G401.6 (cell line): Measurements from ENCODE around the gene SDCCAG8.

Source experiments
- FAIRE-seq: peaks from 2 replicates; lab custom pipeline; 2012; peaks lifted over from hg19 to GRCh38; lab: Jason Lieb, UNC

The SDCCAG8 gene

GRCh38 chr1:243487649-243488227, 231.9 kb downstream of the SDCCAG8 start:
- FAIRE-seq: no peak

- no peak for FAIRE-seq
Observed at GRCh38 chr1:243488459-243489157, 232.8 kb downstream of the SDCCAG8 start.

GRCh38 chr1:243489158-243489527, 233.3 kb downstream of the SDCCAG8 start:
- no peak for FAIRE-seq

- no peak for FAIRE-seq
Observed at GRCh38 chr1:243489681-243490546, 234.1 kb downstream of the SDCCAG8 start.

- no peak for FAIRE-seq
Observed at GRCh38 chr1:243490748-243491686, 235.2 kb downstream of the SDCCAG8 start.

- FAIRE-seq: no peak
Observed at GRCh38 chr1:243493156-243494129, 237.6 kb downstream of the SDCCAG8 start.

- no peak for FAIRE-seq
Observed at GRCh38 chr1:243494741-243495431, 239.0 kb downstream of the SDCCAG8 start.

GRCh38 chr1:243495442-243496186, 239.8 kb downstream of the SDCCAG8 start:
- FAIRE-seq: no peak

- FAIRE-seq: no peak
Observed at GRCh38 chr1:243496187-243496646, 240.4 kb downstream of the SDCCAG8 start.

GRCh38 chr1:243496806-243497205, 241.0 kb downstream of the SDCCAG8 start:
- FAIRE-seq: no peak

GRCh38 chr1:243497939-243498681, 242.3 kb downstream of the SDCCAG8 start:
- FAIRE-seq: no peak

- no peak for FAIRE-seq
Observed at GRCh38 chr1:243499248-243499647, 243.4 kb downstream of the SDCCAG8 start.

GRCh38 chr1:243499711-243500110, 243.9 kb downstream of the SDCCAG8 start:
- FAIRE-seq: no peak

GRCh38 chr1:243500512-243500911, 244.7 kb downstream of the SDCCAG8 start:
- FAIRE-seq: no peak

- FAIRE-seq: no peak
Observed at GRCh38 chr1:243501002-243501401, 245.2 kb downstream of the SDCCAG8 start.

- no peak for FAIRE-seq
Observed at GRCh38 chr1:243503155-243503554, 247.3 kb downstream of the SDCCAG8 start.

- no peak for FAIRE-seq
Observed at GRCh38 chr1:243505986-243506689, 250.3 kb downstream of the SDCCAG8 start.
